Muscle of arm (tissue), 12 donors: ENCODE data around the gene MEIS2. TPM values are rescaled to one million over a fixed set of nuclear protein-coding genes. Genes with fewer than 3 reads are reported as not detected.

Source experiments
- DNase-seq: peaks from one replicate; pipeline ENCODE4 v3.0.0-alpha.2; 2013
- polyA plus RNA-seq, 12 donors: library from polyadenylated mRNA; unstranded; fragments of 120-200 nt; gene quantifications; one replicate each; pipeline ENCODE4 v1.2.1, GENCODE V29; 2013; ENCODE audit not compliant: insufficient read length in 12 of 12

Gene MEIS2
- polyA plus RNA-seq, 12 donors: 4.3 to 48.6 (median 7.6) TPM; not detected in 1

GRCh38 chr15:36965570-36966342, 134.6 kb downstream of the MEIS2 start:
- DNase-seq: no peak

- no peak for DNase-seq
Observed at GRCh38 chr15:36964626-36965025, 135.7 kb downstream of the MEIS2 start.

- DNase-seq: no peak
Observed at GRCh38 chr15:36961956-36962355, 138.4 kb downstream of the MEIS2 start.

GRCh38 chr15:36960947-36961227, 139.5 kb downstream of the MEIS2 start:
- DNase-seq: no peak

- no peak for DNase-seq
Observed at GRCh38 chr15:36960179-36960946, 140.0 kb downstream of the MEIS2 start.

- no peak for DNase-seq
Observed at GRCh38 chr15:36959746-36960145, 140.6 kb downstream of the MEIS2 start.

- DNase-seq: no peak
Observed at GRCh38 chr15:36958606-36959005, 141.7 kb downstream of the MEIS2 start.

- DNase-seq: no peak
Observed at GRCh38 chr15:36954486-36954885, 145.9 kb downstream of the MEIS2 start.

GRCh38 chr15:36953346-36953745, 147.0 kb downstream of the MEIS2 start:
- DNase-seq: no peak

- DNase-seq: no peak
Observed at GRCh38 chr15:36951731-36952247, 148.6 kb downstream of the MEIS2 start.

GRCh38 chr15:36950371-36950770, 150.0 kb downstream of the MEIS2 start:
- DNase-seq: no peak

GRCh38 chr15:36948982-36949381, 151.4 kb downstream of the MEIS2 start:
- DNase-seq: no peak

GRCh38 chr15:36947035-36947719, 153.2 kb downstream of the MEIS2 start:
- no peak for DNase-seq

- DNase-seq: no peak
Observed at GRCh38 chr15:36944442-36944841, 155.9 kb downstream of the MEIS2 start.

GRCh38 chr15:36943508-36944361, 156.6 kb downstream of the MEIS2 start:
- no peak for DNase-seq

- DNase-seq: no peak
Observed at GRCh38 chr15:36942248-36942827, 158.0 kb downstream of the MEIS2 start.

- DNase-seq: no peak
Observed at GRCh38 chr15:36941798-36942197, 158.6 kb downstream of the MEIS2 start.

GRCh38 chr15:36940636-36941260, 159.6 kb downstream of the MEIS2 start:
- no peak for DNase-seq

- no peak for DNase-seq
Observed at GRCh38 chr15:36940219-36940618, 160.1 kb downstream of the MEIS2 start.

GRCh38 chr15:36938764-36939163, 161.6 kb downstream of the MEIS2 start:
- DNase-seq: no peak

GRCh38 chr15:36938131-36938530, 162.2 kb downstream of the MEIS2 start:
- DNase-seq: no peak
